ENCODE measurements around the gene PRELID1.

GRCh38 chr5:177344891-177345290, 41.3 kb downstream of the PRELID1 start:
- no peak for TF ChIP-seq CTCF (conservative IDR thresholded peaks at IDR 0.05; ENCODE audit: low read length)
- TF ChIP-seq EZH2phosphoT487 (IDR thresholded peaks at IDR 0.05; ENCODE audit: borderline replicate concordance, low read depth, low read length): no peak

Data from OCI-LY7 (cell line).